CD14-positive monocyte (primary cell): Measurements from ENCODE around the gene MGAM2. TPM values are rescaled to one million over a fixed set of nuclear protein-coding genes. Genes with fewer than 3 reads are reported as not detected.
A peak's percentile ranks its signal among the peaks of the same experiment; 100 is the strongest.

Experiments used
- DNase-seq, 3 donors: peaks; one replicate each; pipeline ENCODE4 v3.0.0-alpha.2; 2011 to 2022
- H2AFZ ChIP-seq: 2 replicates; pipeline ENCODE4 v1.6.0; 2012; ENCODE audit warnings: mild to moderate bottlenecking, low read depth, low read length, inconsistent platforms; ENCODE audit not compliant: insufficient read depth, poor library complexity, severe bottlenecking
- H3K27ac ChIP-seq, 2 donors: 1 replicate in 1 of 2; 2 replicates in 1 of 2; pipeline ENCODE4 v1.5.1; 2012 to 2013; ENCODE audit warnings: low read length in 2 of 2, control low read depth in 1 of 2, inconsistent platforms in 1 of 2, low read depth in 1 of 2, mild to moderate bottlenecking in 1 of 2
- H3K27me3 ChIP-seq, 2 donors: one replicate each; pipeline versions ENCODE4 v1.6.0 to v1.6.1; 2011 to 2013; ENCODE audit warnings: low read length in 2 of 2; ENCODE audit not compliant: control insufficient read depth in 2 of 2, insufficient read depth in 2 of 2
- H3K36me3 ChIP-seq, 2 donors: replicated peaks in 1 of 2; 1 replicate in 1 of 2; 2 replicates in 1 of 2; pipeline versions ENCODE4 v1.5.1 to v1.6.1; 2012 to 2013; ENCODE audit warnings: low read length in 2 of 2, control low read depth in 1 of 2, inconsistent platforms in 1 of 2, mild to moderate bottlenecking in 1 of 2; ENCODE audit not compliant: insufficient read depth in 2 of 2, control insufficient read depth in 1 of 2
- H3K4me1 ChIP-seq, 2 donors: 1 replicate in 1 of 2; 2 replicates in 1 of 2; pipeline versions ENCODE4 v1.5.1 to v1.6.1; 2012 to 2013; ENCODE audit warnings: low read length in 2 of 2, control low read depth in 1 of 2, inconsistent platforms in 1 of 2, mild to moderate bottlenecking in 1 of 2, moderate library complexity in 1 of 2; ENCODE audit not compliant: insufficient read depth in 2 of 2, control insufficient read depth in 1 of 2
- H3K4me2 ChIP-seq: replicated peaks from 2 replicates; pipeline ENCODE3; 2012; ENCODE audit warnings: low read length, moderate library complexity, mild to moderate bottlenecking; ENCODE audit not compliant: poor library complexity, severe bottlenecking; ENCODE audit errors: extremely low read depth
- H3K4me3 ChIP-seq, 3 experiments: fragments of 200-600 bp in 1 of 3; sonication (generic) in 1 of 3; replicated peaks in 1 of 3; 1 replicate in 2 of 3; 2 replicates in 1 of 3; pipeline ENCODE4 v1.5.1; 2011 to 2013; ENCODE audit warnings: low read length in 3 of 3, mild to moderate bottlenecking in 3 of 3, control low read depth in 2 of 3, low read depth in 2 of 3, inconsistent platforms in 1 of 3, moderate library complexity in 1 of 3
- H3K79me2 ChIP-seq: 2 replicates; pipeline ENCODE4 v1.6.0; 2012; ENCODE audit warnings: mild to moderate bottlenecking, control low read depth, inconsistent platforms, low read length, moderate library complexity; ENCODE audit not compliant: insufficient read depth
- H3K9ac ChIP-seq: 2 replicates; pipeline ENCODE4 v1.6.0; 2017; ENCODE audit warnings: low read length, mild to moderate bottlenecking; ENCODE audit not compliant: insufficient read depth, poor library complexity, severe bottlenecking
- H3K9me3 ChIP-seq, 2 donors: replicated peaks in 1 of 2; 1 replicate in 1 of 2; 2 replicates in 1 of 2; pipeline versions ENCODE4 v1.5.1 to v1.6.1; 2012 to 2013; ENCODE audit warnings: low read length in 2 of 2, control low read depth in 1 of 2; ENCODE audit not compliant: control insufficient read depth in 1 of 2, insufficient read depth in 1 of 2
- H4K20me1 ChIP-seq: 2 replicates; pipeline ENCODE4 v1.6.0; 2012; ENCODE audit warnings: mild to moderate bottlenecking, low read length, control low read depth, moderate library complexity; ENCODE audit not compliant: insufficient read depth
- H3K27ac Mint-ChIP-seq, 7 donors: one replicate each; pipeline ENCODE4 v1.8.0; 2020; ENCODE audit warnings: mild to moderate bottlenecking in 7 of 7, mixed read lengths in 7 of 7, moderate library complexity in 6 of 7, inconsistent platforms in 2 of 7
- H3K27me3 Mint-ChIP-seq, 3 donors: one replicate each; pipeline ENCODE4 v1.8.0; 2021 to 2022; ENCODE audit warnings: low read depth in 3 of 3, mild to moderate bottlenecking in 3 of 3, mixed read lengths in 3 of 3, moderate library complexity in 3 of 3, inconsistent platforms in 1 of 3
- H3K36me3 Mint-ChIP-seq, 2 donors: one replicate each; pipeline ENCODE4 v1.8.0; 2020; ENCODE audit warnings: mixed read lengths in 2 of 2, inconsistent platforms in 1 of 2, mild to moderate bottlenecking in 1 of 2
- H3K4me1 Mint-ChIP-seq: one replicate; pipeline ENCODE4 v1.8.0; 2020; ENCODE audit warnings: mild to moderate bottlenecking, mixed read lengths
- H3K4me3 Mint-ChIP-seq, 2 donors: one replicate each; pipeline ENCODE4 v1.8.0; 2020; ENCODE audit warnings: mild to moderate bottlenecking in 2 of 2, mixed read lengths in 2 of 2, moderate library complexity in 1 of 2
- H3K9me3 Mint-ChIP-seq, 7 donors: one replicate each; pipeline ENCODE4 v1.8.0; 2020 to 2022; ENCODE audit warnings: mixed read lengths in 7 of 7, mild to moderate bottlenecking in 6 of 7, moderate library complexity in 6 of 7, inconsistent platforms in 2 of 7
- CTCF ChIP-seq: fragments of 200-600 bp; IDR thresholded peaks from one replicate; pipeline ENCODE4 v1.8.0; 2022; ENCODE audit warnings: antibody characterized with exemption, mild to moderate bottlenecking
- WGBS: methylation state at CpG from one replicate; pipeline ENCODE4 v1.1.5; 2013; ENCODE audit warnings: missing lambda C conversion rate; ENCODE audit not compliant: insufficient coverage; 5-methylcytosine and 5-hydroxymethylcytosine counted together
- intact Hi-C, 2 donors: fragments of 100-400 bp; cut with micrococcal nuclease; formaldehyde crosslinking; loops; one replicate each; pipeline versions ENCODE4 v1.15.0 to v1.15.1; 2023
- polyA plus RNA-seq, 3 donors: library from polyadenylated mRNA; depleted of rRNA in 1 of 3; unstranded in 2 of 3; stranded (reverse) in 1 of 3; fragments of 300-500 nt in 2 of 3; fragments of >200 nt in 1 of 3; fragmentation: Illumina TruSeq in 2 of 3; gene quantifications; 1 replicate in 2 of 3; 2 replicates in 1 of 3; pipeline ENCODE4 v1.2.3, GENCODE V29; 2012 to 2021

The MGAM2 gene
- polyA plus RNA-seq, 3 donors = 0.08 TPM; not detected in 2

GRCh38 chr7:142152076-142152475 is 40.6 kb downstream of the MGAM2 start:
- Histone ChIP-seq H3K36me3 (no peaks in the 10 kb centered on the region), H3K27me3 (no peaks in the 10 kb centered on the region), H4K20me1 (no peaks in the 10 kb centered on the region), H3K9me3 (no peaks in the 10 kb centered on the region), H3K27ac (no peak overlapping the region), H3K4me2 (no peak overlapping the region), H2AFZ (no peak overlapping the region), H3K9ac (no peak overlapping the region), H3K79me2 (no peaks in the 10 kb centered on the region), H3K4me3 (no peak overlapping the region), H3K4me1 (no peaks in the 10 kb centered on the region)
- intact Hi-C loops = no loop called here
- no peaks in the 10 kb centered on the region for H3K4me1 Mint-ChIP-seq
- peaks cover 0 to 1% (median 0%) of the 10 kb centered on the region in 7 donors for H3K9me3 Mint-ChIP-seq
- no peak overlapping the region for H3K4me3 Mint-ChIP-seq
- H3K27me3 Mint-ChIP-seq = peaks cover 0 to 3% (median 2%) of the 10 kb centered on the region in 3 donors
- no peak overlapping the region for H3K27ac Mint-ChIP-seq
- no peak for TF ChIP-seq CTCF
- H3K36me3 Mint-ChIP-seq = no peaks in the 10 kb centered on the region
- no peak for DNase-seq
- no CpG with 5 or more reads among the region's 1 CpG for WGBS

- H3K27ac ChIP-seq = no peak overlapping the region
- H3K4me3 ChIP-seq = no peak overlapping the region
- no peaks in the 10 kb centered on the region for H3K79me2 ChIP-seq
- H3K9me3 ChIP-seq = no peaks in the 10 kb centered on the region
- no peaks in the 10 kb centered on the region for H4K20me1 ChIP-seq
- no peak overlapping the region for H3K27ac Mint-ChIP-seq
- no peaks in the 10 kb centered on the region for H3K27me3 ChIP-seq
- WGBS = no CpG with 5 or more reads among the region's 4 CpGs
- no peak overlapping the region for H3K4me2 ChIP-seq
- H3K36me3 Mint-ChIP-seq = no peaks in the 10 kb centered on the region
- no peaks in the 10 kb centered on the region for H3K36me3 ChIP-seq
- H3K27me3 Mint-ChIP-seq = peaks cover 0 to 3% (median 2%) of the 10 kb centered on the region in 3 donors
- DNase-seq = no peak
- no peak overlapping the region for H3K4me3 Mint-ChIP-seq
- peaks cover 0 to 1% (median 0%) of the 10 kb centered on the region in 7 donors for H3K9me3 Mint-ChIP-seq
- H3K4me1 Mint-ChIP-seq = no peaks in the 10 kb centered on the region
- no peaks in the 10 kb centered on the region for H3K4me1 ChIP-seq
- peak; percentile 30 for TF ChIP-seq CTCF
- intact Hi-C loops = no loop called here
- no peak overlapping the region for H2AFZ ChIP-seq
- H3K9ac ChIP-seq = no peak overlapping the region
These were observed 41.9 kb downstream of the MGAM2 start for GRCh38 chr7:142153400-142153799.
